BE2C (cell line): ENCODE measurements around the gene UBTD1.
"Not testable (repeated sequence)": the region's sequence is repeated elsewhere in the genome, so short reads cannot be mapped to it uniquely, and the experiment has no call there.

Source experiments
- DNase-seq: peaks from one replicate; pipeline ENCODE4 v3.0.0-alpha.2; 2020
- H3K27me3 ChIP-seq: fragments of 250-450 bp; sonication (Bioruptor Pico); 2 replicates; pipeline ENCODE4 v1.5.1; 2020; ENCODE audit warnings: mild to moderate bottlenecking
- H3K36me3 ChIP-seq: fragments of 250-450 bp; sonication (Bioruptor Pico); 2 replicates; pipeline ENCODE4 v1.5.1; 2020; ENCODE audit warnings: mild to moderate bottlenecking
- H3K4me1 ChIP-seq: fragments of 250-450 bp; sonication (Bioruptor Pico); 2 replicates; pipeline ENCODE4 v1.5.1; 2020
- H3K4me3 ChIP-seq: 2 replicates; pipeline ENCODE4 v1.5.1; 2011; ENCODE audit warnings: low read depth, low read length
- H3K9me3 ChIP-seq: fragments of 250-450 bp; sonication (Bioruptor Pico); 2 replicates; pipeline ENCODE4 v1.5.1; 2020
- CTCF ChIP-seq: IDR thresholded peaks from 2 replicates; pipeline ENCODE4 v1.5.1; 2012; ENCODE audit warnings: mild to moderate bottlenecking, low read depth, low read length

UBTD1 gene

DNA sequence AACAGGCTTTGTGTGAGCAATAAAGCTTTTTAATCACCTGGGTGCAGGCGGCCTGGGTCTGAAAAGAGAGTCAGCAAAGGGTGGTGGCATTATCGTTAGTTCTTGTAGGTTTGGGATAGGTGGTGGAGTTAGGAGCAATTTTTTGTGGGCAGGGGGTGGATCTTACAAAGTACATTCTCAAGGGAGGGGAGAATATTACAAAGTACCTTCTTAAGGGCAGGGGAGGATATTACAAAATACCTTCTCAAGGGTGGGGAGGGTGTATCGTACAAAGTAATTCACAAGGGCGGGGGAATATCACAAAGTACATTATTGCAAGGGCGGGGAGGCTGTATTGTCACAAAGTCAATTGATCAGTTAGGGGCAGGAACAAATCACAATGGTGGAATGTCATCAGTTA, 63.6 kb downstream of the UBTD1 start:
- not testable (repeated sequence) for H3K4me3 ChIP-seq, DNase-seq, H3K27me3 ChIP-seq, H3K36me3 ChIP-seq, H3K9me3 ChIP-seq, H3K4me1 ChIP-seq

DNA sequence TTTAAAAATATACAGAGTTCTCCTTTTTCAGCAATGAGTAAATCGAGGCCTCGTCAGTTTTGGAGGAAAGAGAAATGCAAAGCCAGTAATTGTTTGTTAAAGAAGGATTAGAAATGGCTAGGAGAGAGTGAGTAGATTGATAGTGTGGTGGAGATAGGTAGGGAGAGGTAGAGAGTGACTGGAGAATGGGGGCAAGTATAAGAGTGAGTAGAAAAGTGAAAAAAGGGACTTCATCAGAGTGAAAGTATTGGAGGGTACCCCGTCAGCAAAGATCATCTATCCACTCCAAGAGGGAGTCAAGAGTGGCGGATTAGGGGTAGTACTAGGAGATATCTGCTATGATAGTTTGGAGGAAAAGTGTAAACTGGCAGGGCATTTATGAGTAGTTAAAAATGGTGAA, 64.6 kb downstream of the UBTD1 start:
- Histone ChIP-seq H3K9me3 (no peaks in the 10 kb centered on the region), H3K4me1 (no peaks in the 10 kb centered on the region), H3K27me3 (no peaks in the 10 kb centered on the region), H3K36me3 (no peaks in the 10 kb centered on the region), H3K4me3 (no peak overlapping the region)
- no peak for TF ChIP-seq CTCF
- no peak for DNase-seq

DNA sequence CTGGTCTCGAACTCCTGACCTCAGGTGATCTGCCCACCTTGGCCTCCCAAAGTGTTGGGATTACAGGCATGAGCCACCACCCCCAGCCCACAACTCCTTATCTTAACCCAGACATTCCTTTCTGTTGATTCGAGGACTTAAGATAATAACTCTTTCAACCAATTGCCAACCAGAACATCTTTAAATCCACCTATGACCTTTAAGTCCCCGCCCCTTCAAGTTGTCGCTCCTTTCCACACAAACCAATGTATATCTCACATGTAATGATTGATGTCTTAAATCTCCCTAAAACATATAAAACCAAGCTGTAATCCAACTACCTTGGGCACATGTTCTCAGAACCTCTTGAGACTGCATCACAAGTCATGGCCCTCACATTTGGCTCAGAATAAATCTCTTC, 66.1 kb downstream of the UBTD1 start:
- DNase-seq = no peak
- no peaks in the 10 kb centered on the region for H3K4me1 ChIP-seq
- H3K27me3 ChIP-seq = no peaks in the 10 kb centered on the region
- H3K36me3 ChIP-seq = no peaks in the 10 kb centered on the region
- no peak for TF ChIP-seq CTCF
- H3K9me3 ChIP-seq = no peaks in the 10 kb centered on the region
- no peak overlapping the region for H3K4me3 ChIP-seq

DNA sequence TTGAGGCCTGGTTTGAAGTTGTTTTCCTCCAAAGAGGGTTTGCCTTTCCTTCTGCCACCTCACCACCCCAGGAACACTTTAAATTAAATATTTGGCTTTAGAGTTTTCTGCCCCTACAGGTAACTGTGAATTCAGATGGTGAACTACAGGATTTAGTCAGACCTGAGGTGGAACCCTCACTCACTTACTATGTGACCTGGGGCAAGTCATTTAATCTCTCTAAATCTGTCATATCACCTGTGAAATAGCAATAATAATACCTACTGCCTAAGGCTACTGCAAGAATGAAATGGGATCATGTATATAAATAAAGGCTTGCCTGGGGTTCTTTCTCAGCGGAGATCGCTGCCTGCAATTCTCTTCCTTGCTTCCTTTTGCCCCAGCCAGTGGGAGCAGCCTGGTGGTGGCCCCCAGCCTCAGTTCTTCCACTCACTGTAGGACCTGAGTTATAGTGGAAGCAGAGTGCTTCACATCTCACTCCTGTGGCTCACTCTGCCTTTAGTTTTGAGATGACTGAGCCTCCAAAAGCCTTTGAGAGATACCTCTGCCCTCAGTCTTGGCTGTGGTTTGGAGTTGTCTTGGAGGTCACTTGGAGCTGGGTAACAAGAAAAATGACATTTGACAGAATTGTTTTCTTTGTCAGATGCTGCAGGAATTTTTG, 67.7 kb downstream of the UBTD1 start:
- DNase-seq = no peak
- Histone ChIP-seq H3K9me3 (no peaks in the 10 kb centered on the region), H3K27me3 (no peaks in the 10 kb centered on the region), H3K36me3 (no peaks in the 10 kb centered on the region), H3K4me1 (peaks cover 8% of the 10 kb centered on the region; the same call in 1 of the 2 replicates), H3K4me3 (no peak overlapping the region)
- no peak for TF ChIP-seq CTCF

- H3K27me3 ChIP-seq = no peaks in the 10 kb centered on the region
- no peak for TF ChIP-seq CTCF
- no peak for DNase-seq
- no peaks in the 10 kb centered on the region for H3K36me3 ChIP-seq
- peaks cover 8% of the 10 kb centered on the region; the same call in 1 of the 2 replicates for H3K4me1 ChIP-seq
- H3K9me3 ChIP-seq = no peaks in the 10 kb centered on the region
- no peak overlapping the region for H3K4me3 ChIP-seq
These were observed 69.2 kb downstream of the UBTD1 start for GRCh38 chr10:97567891-97568290.

GRCh38 chr10:97570146-97570788, 71.5 kb downstream of the UBTD1 start:
- Histone ChIP-seq H3K36me3 (no peaks in the 10 kb centered on the region), H3K4me3 (no peak overlapping the region), H3K9me3 (no peaks in the 10 kb centered on the region), H3K4me1 (peaks cover 8% of the 10 kb centered on the region; the same call in 1 of the 2 replicates), H3K27me3 (no peaks in the 10 kb centered on the region)
- DNase-seq = no peak
- no peak for TF ChIP-seq CTCF
